Mesenchymal stem cell (in vitro differentiated cells and primary cell): ENCODE data around the gene JAKMIP1.

ENCODE experiments used
- DNase-seq: peaks from one replicate; pipeline ENCODE4 v3.0.0-alpha.2; 2013
- H2AFZ ChIP-seq: one replicate; pipeline ENCODE4 v1.6.1; 2013; ENCODE audit warnings: low read depth, mild to moderate bottlenecking, control low read depth, inconsistent platforms, low read length, moderate library complexity
- H2AK5ac ChIP-seq: 2 replicates; pipeline ENCODE4 v1.6.1; 2013; ENCODE audit warnings: low read length, moderate library complexity, mild to moderate bottlenecking, inconsistent platforms; ENCODE audit not compliant: severe bottlenecking
- H2BK120ac ChIP-seq: one replicate; pipeline ENCODE4 v1.6.1; 2013; ENCODE audit warnings: low read depth, mild to moderate bottlenecking, inconsistent platforms, low read length, moderate library complexity
- H2BK12ac ChIP-seq, 2 experiments: one replicate each; pipeline ENCODE4 v1.6.1; 2013; ENCODE audit warnings: inconsistent platforms in 2 of 2, low read length in 2 of 2, mild to moderate bottlenecking in 2 of 2, moderate library complexity in 2 of 2, control low read depth in 1 of 2
- H2BK15ac ChIP-seq: one replicate; pipeline ENCODE4 v1.6.1; 2013; ENCODE audit warnings: mild to moderate bottlenecking, low read depth, inconsistent platforms; ENCODE audit not compliant: poor library complexity, severe bottlenecking
- H2BK5ac ChIP-seq: 2 replicates; pipeline ENCODE4 v1.6.1; 2013; ENCODE audit warnings: low read depth, mild to moderate bottlenecking, low read length, control low read depth, inconsistent platforms; ENCODE audit not compliant: poor library complexity, severe bottlenecking
- H3K14ac ChIP-seq, 2 experiments: one replicate each; pipeline ENCODE4 v1.6.1; 2013; ENCODE audit warnings: inconsistent platforms in 2 of 2, low read length in 2 of 2, control low read depth in 1 of 2, mild to moderate bottlenecking in 1 of 2, moderate library complexity in 1 of 2
- H3K18ac ChIP-seq, 2 experiments: one replicate each; pipeline ENCODE4 v1.6.1; 2013; ENCODE audit warnings: inconsistent platforms in 2 of 2, low read length in 2 of 2, control low read depth in 1 of 2, low read depth in 1 of 2, mild to moderate bottlenecking in 1 of 2
- H3K23ac ChIP-seq, 2 experiments: one replicate each; pipeline ENCODE4 v1.6.1; 2013; ENCODE audit warnings: inconsistent platforms in 2 of 2, low read length in 2 of 2, mild to moderate bottlenecking in 2 of 2, moderate library complexity in 2 of 2, control low read depth in 1 of 2
- H3K27ac ChIP-seq: 2 replicates; pipeline ENCODE4 v1.5.1; 2013; ENCODE audit warnings: mild to moderate bottlenecking, moderate library complexity, low read length, control low read depth, inconsistent platforms; ENCODE audit not compliant: poor library complexity, severe bottlenecking
- H3K27me3 ChIP-seq, 2 experiments: 2 replicates each; pipeline versions ENCODE4 v1.6.1 to v1.7.0; 2013; ENCODE audit warnings: low read length in 2 of 2, mild to moderate bottlenecking in 2 of 2, moderate library complexity in 2 of 2, control low read depth in 1 of 2, inconsistent platforms in 1 of 2; ENCODE audit not compliant: control insufficient read depth in 1 of 2, insufficient read depth in 1 of 2
- H3K36me3 ChIP-seq, 2 experiments: 2 replicates each; pipeline versions ENCODE4 v1.6.1 to v1.7.0; 2013; ENCODE audit warnings: low read length in 2 of 2, control low read depth in 1 of 2, inconsistent platforms in 1 of 2, low read depth in 1 of 2, mild to moderate bottlenecking in 1 of 2; ENCODE audit not compliant: insufficient read depth in 2 of 2, control insufficient read depth in 1 of 2
- H3K4ac ChIP-seq, 2 experiments: one replicate each; pipeline ENCODE4 v1.6.1; 2013; ENCODE audit warnings: inconsistent platforms in 2 of 2, low read length in 2 of 2, mild to moderate bottlenecking in 2 of 2, moderate library complexity in 2 of 2, control low read depth in 1 of 2, low read depth in 1 of 2
- H3K4me1 ChIP-seq: 2 replicates; pipeline ENCODE4 v1.6.1; 2013; ENCODE audit warnings: low read depth, low read length, control low read depth; ENCODE audit not compliant: control insufficient read depth, insufficient read depth
- H3K4me2 ChIP-seq: 2 replicates; pipeline ENCODE4 v1.6.1; 2013; ENCODE audit warnings: low read length, mild to moderate bottlenecking, inconsistent platforms; ENCODE audit not compliant: poor library complexity, severe bottlenecking
- H3K4me3 ChIP-seq, 2 experiments: 2 replicates each; pipeline versions ENCODE4 v1.5.1 to v1.7.0; 2013; ENCODE audit warnings: low read length in 2 of 2, mild to moderate bottlenecking in 2 of 2, control low read depth in 1 of 2, low read depth in 1 of 2; ENCODE audit not compliant: insufficient read depth in 1 of 2
- H3K79me1 ChIP-seq: replicated peaks from 2 replicates; pipeline ENCODE4 v1.6.1; 2013; ENCODE audit warnings: mild to moderate bottlenecking, control low read depth, low read length, inconsistent platforms; ENCODE audit not compliant: poor library complexity, severe bottlenecking
- H3K9ac ChIP-seq: 2 replicates; pipeline ENCODE4 v1.7.0; 2013; ENCODE audit warnings: mild to moderate bottlenecking, low read length, moderate library complexity
- H3K9me3 ChIP-seq: 2 replicates; pipeline ENCODE4 v1.7.0; 2013; ENCODE audit warnings: mild to moderate bottlenecking, low read length; ENCODE audit not compliant: control insufficient read depth
- H4K8ac ChIP-seq: one replicate; pipeline ENCODE4 v1.6.1; 2013; ENCODE audit warnings: inconsistent platforms, mild to moderate bottlenecking, low read length, moderate library complexity
- H4K91ac ChIP-seq: one replicate; pipeline ENCODE4 v1.6.1; 2013; ENCODE audit warnings: mild to moderate bottlenecking, low read length, inconsistent platforms
- WGBS: methylation state at CpG from one replicate; pipeline ENCODE4 v1.1.7; 2013; ENCODE audit warnings: mixed read lengths; 5-methylcytosine and 5-hydroxymethylcytosine counted together

Gene JAKMIP1

DNA sequence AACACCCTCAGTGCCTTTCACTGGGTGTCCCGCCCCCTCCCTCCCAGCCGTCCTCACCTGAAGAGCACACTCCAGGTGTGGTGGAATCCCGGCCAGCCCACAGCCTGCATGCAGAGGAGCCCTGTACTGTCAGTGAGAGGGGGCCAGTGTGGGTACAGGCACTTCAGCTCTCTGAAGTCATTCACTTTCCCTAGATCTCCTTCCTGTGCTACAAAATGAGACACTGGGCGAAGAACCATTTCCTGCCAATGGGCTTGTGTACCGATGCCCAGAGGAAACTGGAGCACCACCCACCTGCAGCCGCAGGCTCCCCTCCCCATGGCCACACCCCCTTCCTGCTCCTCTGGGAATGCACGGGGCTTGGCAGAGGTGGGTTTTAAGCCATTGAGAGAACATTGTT lies 108.2 kb downstream of the JAKMIP1 start:
- Histone ChIP-seq H3K36me3 (no peaks in the 10 kb centered on the region), H3K4me2 (no peak overlapping the region), H3K18ac (no peak overlapping the region), H2BK5ac (no peak overlapping the region), H4K8ac (no peak overlapping the region), H2AK5ac (no peak overlapping the region), H3K4ac (no peak overlapping the region), H3K9me3 (no peaks in the 10 kb centered on the region), H2BK120ac (no peak overlapping the region), H2AFZ (no peak overlapping the region), H3K14ac (no peak overlapping the region), H2BK15ac (no peak overlapping the region), H3K23ac (no peak overlapping the region), H3K4me3 (no peak overlapping the region), H4K91ac (no peak overlapping the region), H3K9ac (no peak overlapping the region), H3K27ac (no peak overlapping the region), H3K79me1 (no peaks in the 10 kb centered on the region), H3K27me3 (peaks cover 0 to 32% of the 10 kb centered on the region in 2 experiments), H3K4me1 (no peaks in the 10 kb centered on the region), H2BK12ac (no peak overlapping the region)
- 41% methylated on average over 6 of the region's 7 CpGs for WGBS
- no peak for DNase-seq

- H2BK15ac ChIP-seq = no peak overlapping the region
- 82% methylated on average over 2 of the region's 3 CpGs for WGBS
These were observed 109.4 kb downstream of the JAKMIP1 start for GRCh38 chr4:6090931-6091330.

DNA sequence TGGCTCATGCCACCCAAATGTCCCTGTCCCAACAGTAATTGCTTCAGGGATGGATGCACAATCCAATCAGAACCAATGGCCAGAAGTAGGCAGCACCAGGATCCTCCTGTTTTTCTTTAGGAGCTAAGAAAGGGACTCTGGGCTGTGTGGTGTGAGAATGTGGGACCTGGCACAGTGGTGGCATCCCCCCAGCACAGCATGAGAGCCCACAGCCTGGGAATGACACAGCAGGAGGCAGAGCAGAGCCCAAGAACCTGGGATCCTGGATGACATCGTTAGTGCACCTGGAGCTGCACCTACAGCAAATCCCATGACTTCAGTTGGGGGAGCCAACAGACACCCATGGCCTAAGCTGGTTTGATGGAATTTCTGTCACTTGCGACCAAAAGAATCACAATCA lies 111.4 kb downstream of the JAKMIP1 start:
- no peak overlapping the region for H2AK5ac ChIP-seq
- H4K8ac ChIP-seq = no peak overlapping the region
- no peak overlapping the region for H3K4ac ChIP-seq
- no peak overlapping the region for H3K23ac ChIP-seq
- H3K27me3 ChIP-seq = peaks cover 0 to 32% of the 10 kb centered on the region in 2 experiments
- no peak overlapping the region for H3K4me2 ChIP-seq
- no peak overlapping the region for H2BK120ac ChIP-seq
- H3K4me3 ChIP-seq = no peak overlapping the region
- H3K79me1 ChIP-seq = no peaks in the 10 kb centered on the region
- no peak overlapping the region for H2AFZ ChIP-seq
- H3K27ac ChIP-seq = no peak overlapping the region
- no peak overlapping the region for H4K91ac ChIP-seq
- H2BK15ac ChIP-seq = no peak overlapping the region
- H2BK5ac ChIP-seq = no peak overlapping the region
- H2BK12ac ChIP-seq = no peak overlapping the region
- H3K36me3 ChIP-seq = no peaks in the 10 kb centered on the region
- H3K9me3 ChIP-seq = no peaks in the 10 kb centered on the region
- WGBS = 60% methylated on average over 2 of the region's 2 CpGs
- no peaks in the 10 kb centered on the region for H3K4me1 ChIP-seq
- DNase-seq = no peak
- H3K14ac ChIP-seq = no peak overlapping the region
- no peak overlapping the region for H3K9ac ChIP-seq
- no peak overlapping the region for H3K18ac ChIP-seq

More at GRCh38 chr4:6090931-6091330, 109.4 kb downstream of the JAKMIP1 start:
- Histone ChIP-seq H3K4me3 (no peak overlapping the region), H3K18ac (no peak overlapping the region), H3K36me3 (no peaks in the 10 kb centered on the region), H2BK12ac (no peak overlapping the region), H3K14ac (no peak overlapping the region), H2AK5ac (no peak overlapping the region), H3K23ac (no peak overlapping the region), H3K4me2 (no peak overlapping the region), H3K9ac (no peak overlapping the region), H3K9me3 (no peaks in the 10 kb centered on the region), H3K4me1 (no peaks in the 10 kb centered on the region), H4K91ac (no peak overlapping the region), H3K27me3 (peaks cover 0 to 32% of the 10 kb centered on the region in 2 experiments), H2BK5ac (no peak overlapping the region), H2AFZ (no peak overlapping the region), H4K8ac (no peak overlapping the region), H3K27ac (no peak overlapping the region), H3K79me1 (no peaks in the 10 kb centered on the region), H2BK120ac (no peak overlapping the region), H3K4ac (no peak overlapping the region)
- DNase-seq = no peak

GRCh38 chr4:6087669-6088341 lies 112.5 kb downstream of the JAKMIP1 start:
- Histone ChIP-seq H3K4ac (no peak overlapping the region), H3K14ac (no peak overlapping the region), H2BK5ac (no peak overlapping the region), H3K18ac (no peak overlapping the region), H3K4me1 (no peaks in the 10 kb centered on the region), H4K8ac (no peak overlapping the region), H3K9me3 (no peaks in the 10 kb centered on the region), H3K4me3 (no peak overlapping the region), H4K91ac (no peak overlapping the region), H3K23ac (no peak overlapping the region), H2AFZ (no peak overlapping the region), H3K79me1 (no peaks in the 10 kb centered on the region), H3K9ac (no peak overlapping the region), H3K27me3 (peaks cover 0 to 23% of the 10 kb centered on the region in 2 experiments), H2BK15ac (no peak overlapping the region), H2AK5ac (no peak overlapping the region), H3K36me3 (no peaks in the 10 kb centered on the region), H3K27ac (no peak overlapping the region), H2BK12ac (no peak overlapping the region), H3K4me2 (no peak overlapping the region), H2BK120ac (no peak overlapping the region)
- no peak for DNase-seq
- WGBS = 46% methylated on average over 7 of the region's 7 CpGs
